ENCODE measurements around the gene EGFLAM. TPM values are rescaled to one million over a fixed set of nuclear protein-coding genes. Genes with fewer than 3 reads are reported as not detected.

EGFLAM gene
- total and polyA plus RNA-seq, 9 donors = 29.3 to 40.1 (median 36.5) TPM

- no peaks in the 10 kb centered on the region for H3K9me3 ChIP-seq (replicated peaks; ENCODE audit: control insufficient read depth, low read depth, low read length)
- no peaks in the 10 kb centered on the region for H3K4me1 ChIP-seq (ENCODE audit: control insufficient read depth, insufficient read depth, low read length)
- H3K4me3 ChIP-seq (ENCODE audit: low read length) = no peak overlapping the region
- H3K36me3 ChIP-seq (ENCODE audit: control insufficient read depth, insufficient read depth, low read length) = no peaks in the 10 kb centered on the region
- no peak overlapping the region for H3K27ac ChIP-seq (ENCODE audit: low read length)
- no CpG with 5 or more reads among the region's 2 CpGs for WGBS (ENCODE audit: insufficient coverage)
- peak; percentile 16 for DNase-seq
- H3K27me3 ChIP-seq (ENCODE audit: control insufficient read depth, insufficient read depth, low read length) = no peaks in the 10 kb centered on the region
Observed at GRCh38 chr5:38364825-38365224, 106.5 kb downstream of the EGFLAM start.

GRCh38 chr5:38367410-38367809 lies 109.1 kb downstream of the EGFLAM start:
- H3K4me1 ChIP-seq (ENCODE audit: control insufficient read depth, insufficient read depth, low read length) = peaks cover 2% of the 10 kb centered on the region
- no peak for DNase-seq
- no peak overlapping the region for H3K27ac ChIP-seq (ENCODE audit: low read length)
- H3K4me3 ChIP-seq (ENCODE audit: low read length) = no peak overlapping the region
- H3K9me3 ChIP-seq (replicated peaks; ENCODE audit: control insufficient read depth, low read depth, low read length) = no peaks in the 10 kb centered on the region
- WGBS (ENCODE audit: insufficient coverage) = 33% methylated on average over 1 of the region's 3 CpGs
- no peaks in the 10 kb centered on the region for H3K27me3 ChIP-seq (ENCODE audit: control insufficient read depth, insufficient read depth, low read length)
- no peaks in the 10 kb centered on the region for H3K36me3 ChIP-seq (ENCODE audit: control insufficient read depth, insufficient read depth, low read length)

- WGBS (ENCODE audit: insufficient coverage) = no CpG with 5 or more reads among the region's 5 CpGs
- Histone ChIP-seq H3K4me1 (ENCODE audit: control insufficient read depth, insufficient read depth, low read length) (peaks cover 2% of the 10 kb centered on the region), H3K27me3 (ENCODE audit: control insufficient read depth, insufficient read depth, low read length) (no peaks in the 10 kb centered on the region), H3K27ac (ENCODE audit: low read length) (no peak overlapping the region), H3K9me3 (replicated peaks; ENCODE audit: control insufficient read depth, low read depth, low read length) (no peaks in the 10 kb centered on the region), H3K4me3 (ENCODE audit: low read length) (no peak overlapping the region), H3K36me3 (ENCODE audit: control insufficient read depth, insufficient read depth, low read length) (no peaks in the 10 kb centered on the region)
- no peak for DNase-seq
Observed at GRCh38 chr5:38367966-38368365, 109.6 kb downstream of the EGFLAM start.

- peak overlapping the region; percentile 79 for H3K27ac ChIP-seq (ENCODE audit: low read length)
- H3K27me3 ChIP-seq (ENCODE audit: control insufficient read depth, insufficient read depth, low read length) = no peaks in the 10 kb centered on the region
- H3K4me1 ChIP-seq (ENCODE audit: control insufficient read depth, insufficient read depth, low read length) = peaks cover 2% of the 10 kb centered on the region
- no peaks in the 10 kb centered on the region for H3K9me3 ChIP-seq (replicated peaks; ENCODE audit: control insufficient read depth, low read depth, low read length)
- no peaks in the 10 kb centered on the region for H3K36me3 ChIP-seq (ENCODE audit: control insufficient read depth, insufficient read depth, low read length)
- H3K4me3 ChIP-seq (ENCODE audit: low read length) = no peak overlapping the region
- peak; percentile 44 for DNase-seq
- WGBS (ENCODE audit: insufficient coverage) = 17% methylated on average over 1 of the region's 5 CpGs
Observed at GRCh38 chr5:38369692-38370091, 111.3 kb downstream of the EGFLAM start.

- peaks cover 2% of the 10 kb centered on the region for H3K4me1 ChIP-seq (ENCODE audit: control insufficient read depth, insufficient read depth, low read length)
- H3K36me3 ChIP-seq (ENCODE audit: control insufficient read depth, insufficient read depth, low read length) = no peaks in the 10 kb centered on the region
- WGBS (ENCODE audit: insufficient coverage) = 77% methylated on average over 5 of the region's 11 CpGs
- H3K27me3 ChIP-seq (ENCODE audit: control insufficient read depth, insufficient read depth, low read length) = no peaks in the 10 kb centered on the region
- H3K27ac ChIP-seq (ENCODE audit: low read length) = peak overlapping the region; percentile 79
- DNase-seq = peak; percentile 60
- H3K4me3 ChIP-seq (ENCODE audit: low read length) = no peak overlapping the region
- H3K9me3 ChIP-seq (replicated peaks; ENCODE audit: control insufficient read depth, low read depth, low read length) = no peaks in the 10 kb centered on the region
Observed at GRCh38 chr5:38370358-38371100, 112.2 kb downstream of the EGFLAM start.

- no peaks in the 10 kb centered on the region for H3K36me3 ChIP-seq (ENCODE audit: control insufficient read depth, insufficient read depth, low read length)
- H3K4me3 ChIP-seq (ENCODE audit: low read length) = no peak overlapping the region
- H3K27me3 ChIP-seq (ENCODE audit: control insufficient read depth, insufficient read depth, low read length) = no peaks in the 10 kb centered on the region
- no peak overlapping the region for H3K27ac ChIP-seq (ENCODE audit: low read length)
- peak; percentile 39 for DNase-seq
- H3K4me1 ChIP-seq (ENCODE audit: control insufficient read depth, insufficient read depth, low read length) = peaks cover 2% of the 10 kb centered on the region
- WGBS (ENCODE audit: insufficient coverage) = 52% methylated on average over 2 of the region's 8 CpGs
- H3K9me3 ChIP-seq (replicated peaks; ENCODE audit: control insufficient read depth, low read depth, low read length) = no peaks in the 10 kb centered on the region
Observed at GRCh38 chr5:38371596-38371995, 113.2 kb downstream of the EGFLAM start.

GRCh38 chr5:38373743-38374142 lies 115.4 kb downstream of the EGFLAM start:
- WGBS (ENCODE audit: insufficient coverage) = no CpG with 5 or more reads among the region's 3 CpGs
- peaks cover 2% of the 10 kb centered on the region for H3K4me1 ChIP-seq (ENCODE audit: control insufficient read depth, insufficient read depth, low read length)
- peak overlapping the region; percentile 10 for H3K27ac ChIP-seq (ENCODE audit: low read length)
- no peak overlapping the region for H3K4me3 ChIP-seq (ENCODE audit: low read length)
- DNase-seq = peak; percentile 37
- no peaks in the 10 kb centered on the region for H3K36me3 ChIP-seq (ENCODE audit: control insufficient read depth, insufficient read depth, low read length)
- H3K9me3 ChIP-seq (replicated peaks; ENCODE audit: control insufficient read depth, low read depth, low read length) = no peaks in the 10 kb centered on the region
- no peaks in the 10 kb centered on the region for H3K27me3 ChIP-seq (ENCODE audit: control insufficient read depth, insufficient read depth, low read length)

GRCh38 chr5:38375423-38375822 lies 117.1 kb downstream of the EGFLAM start:
- no peaks in the 10 kb centered on the region for H3K27me3 ChIP-seq (ENCODE audit: control insufficient read depth, insufficient read depth, low read length)
- H3K9me3 ChIP-seq (replicated peaks; ENCODE audit: control insufficient read depth, low read depth, low read length) = no peaks in the 10 kb centered on the region
- H3K4me3 ChIP-seq (ENCODE audit: low read length) = no peak overlapping the region
- peaks cover 6% of the 10 kb centered on the region for H3K4me1 ChIP-seq (ENCODE audit: control insufficient read depth, insufficient read depth, low read length)
- H3K36me3 ChIP-seq (ENCODE audit: control insufficient read depth, insufficient read depth, low read length) = no peaks in the 10 kb centered on the region
- no CpG with 5 or more reads among the region's 1 CpG for WGBS (ENCODE audit: insufficient coverage)
- no peak overlapping the region for H3K27ac ChIP-seq (ENCODE audit: low read length)
- no peak for DNase-seq

GRCh38 chr5:38376404-38376803 lies 118.0 kb downstream of the EGFLAM start:
- Histone ChIP-seq H3K36me3 (ENCODE audit: control insufficient read depth, insufficient read depth, low read length) (no peaks in the 10 kb centered on the region), H3K4me3 (ENCODE audit: low read length) (no peak overlapping the region), H3K9me3 (replicated peaks; ENCODE audit: control insufficient read depth, low read depth, low read length) (no peaks in the 10 kb centered on the region), H3K27me3 (ENCODE audit: control insufficient read depth, insufficient read depth, low read length) (no peaks in the 10 kb centered on the region), H3K4me1 (ENCODE audit: control insufficient read depth, insufficient read depth, low read length) (peaks cover 6% of the 10 kb centered on the region), H3K27ac (ENCODE audit: low read length) (no peak overlapping the region)
- no peak for DNase-seq
- no CpG with 5 or more reads among the region's 2 CpGs for WGBS (ENCODE audit: insufficient coverage)

GRCh38 chr5:38378579-38378978 lies 120.2 kb downstream of the EGFLAM start:
- no peaks in the 10 kb centered on the region for H3K9me3 ChIP-seq (replicated peaks; ENCODE audit: control insufficient read depth, low read depth, low read length)
- no CpG with 5 or more reads among the region's 1 CpG for WGBS (ENCODE audit: insufficient coverage)
- no peaks in the 10 kb centered on the region for H3K27me3 ChIP-seq (ENCODE audit: control insufficient read depth, insufficient read depth, low read length)
- no peak overlapping the region for H3K27ac ChIP-seq (ENCODE audit: low read length)
- H3K36me3 ChIP-seq (ENCODE audit: control insufficient read depth, insufficient read depth, low read length) = no peaks in the 10 kb centered on the region
- H3K4me3 ChIP-seq (ENCODE audit: low read length) = no peak overlapping the region
- H3K4me1 ChIP-seq (ENCODE audit: control insufficient read depth, insufficient read depth, low read length) = peaks cover 3% of the 10 kb centered on the region
- no peak for DNase-seq
